ENCODE measurements around the gene LMX1A. TPM values are rescaled to one million over a fixed set of nuclear protein-coding genes. Genes with fewer than 3 reads are reported as not detected.

LMX1A gene
- total RNA-seq, 1 donor from 2014 or later = not detected

GRCh38 chr1:165205145-165205544 is 151.4 kb downstream of the LMX1A start:
- no peaks in the 10 kb centered on the region for H3K9me3 Mint-ChIP-seq
- no peak for TF ChIP-seq CTCF (conservative IDR thresholded peaks at IDR 0.05)
- no peak overlapping the region for H3K27ac Mint-ChIP-seq (ENCODE audit: unreplicated experiment)
- no peak for DNase-seq (ENCODE audit: low read depth, low spot score)
- no peaks in the 10 kb centered on the region for H3K36me3 Mint-ChIP-seq (ENCODE audit: low read depth)
- H3K4me3 Mint-ChIP-seq = no peak overlapping the region
- H3K27me3 Mint-ChIP-seq (ENCODE audit: low read depth) = peaks cover 2% of the 10 kb centered on the region
- H3K4me1 Mint-ChIP-seq = no peaks in the 10 kb centered on the region

- H3K4me3 Mint-ChIP-seq = no peak overlapping the region
- no peak for TF ChIP-seq CTCF (conservative IDR thresholded peaks at IDR 0.05)
- DNase-seq (ENCODE audit: low read depth, low spot score) = no peak
- H3K27ac Mint-ChIP-seq (ENCODE audit: unreplicated experiment) = no peak overlapping the region
- no peaks in the 10 kb centered on the region for H3K36me3 Mint-ChIP-seq (ENCODE audit: low read depth)
- H3K4me1 Mint-ChIP-seq = no peaks in the 10 kb centered on the region
- no peaks in the 10 kb centered on the region for H3K9me3 Mint-ChIP-seq
- peaks cover 3% of the 10 kb centered on the region for H3K27me3 Mint-ChIP-seq (ENCODE audit: low read depth)
These were observed 152.0 kb downstream of the LMX1A start for GRCh38 chr1:165204548-165204947.

- no peak overlapping the region for H3K4me3 Mint-ChIP-seq
- TF ChIP-seq CTCF (conservative IDR thresholded peaks at IDR 0.05) = no peak
These were observed 165.4 kb downstream of the LMX1A start for GRCh38 chr1:165191087-165191486.

GRCh38 chr1:165189913-165190312 is 166.6 kb downstream of the LMX1A start:
- Mint-ChIP-seq H3K9me3 (no peaks in the 10 kb centered on the region), H3K4me3 (no peak overlapping the region), H3K27me3 (ENCODE audit: low read depth) (peaks cover 31% of the 10 kb centered on the region), H3K27ac (ENCODE audit: unreplicated experiment) (no peak overlapping the region), H3K36me3 (ENCODE audit: low read depth) (no peaks in the 10 kb centered on the region), H3K4me1 (no peaks in the 10 kb centered on the region)
- TF ChIP-seq CTCF (conservative IDR thresholded peaks at IDR 0.05) = no peak
- DNase-seq (ENCODE audit: low read depth, low spot score) = no peak

More at GRCh38 chr1:165191087-165191486, 165.4 kb downstream of the LMX1A start:
- Mint-ChIP-seq H3K9me3 (no peaks in the 10 kb centered on the region), H3K36me3 (ENCODE audit: low read depth) (no peaks in the 10 kb centered on the region), H3K4me1 (no peaks in the 10 kb centered on the region), H3K27me3 (ENCODE audit: low read depth) (peaks cover 41% of the 10 kb centered on the region), H3K27ac (ENCODE audit: unreplicated experiment) (no peak overlapping the region)
- DNase-seq (ENCODE audit: low read depth, low spot score) = no peak

GRCh38 chr1:165189011-165189410 is 167.5 kb downstream of the LMX1A start:
- H3K9me3 Mint-ChIP-seq = peaks cover 2% of the 10 kb centered on the region
- no peak for TF ChIP-seq CTCF (conservative IDR thresholded peaks at IDR 0.05)
- H3K4me1 Mint-ChIP-seq = no peaks in the 10 kb centered on the region
- H3K36me3 Mint-ChIP-seq (ENCODE audit: low read depth) = peaks cover 2% of the 10 kb centered on the region
- H3K27ac Mint-ChIP-seq (ENCODE audit: unreplicated experiment) = no peak overlapping the region
- peaks cover 31% of the 10 kb centered on the region for H3K27me3 Mint-ChIP-seq (ENCODE audit: low read depth)
- H3K4me3 Mint-ChIP-seq = no peak overlapping the region
- DNase-seq (ENCODE audit: low read depth, low spot score) = no peak
